Left ventricle myocardium inferior (tissue), 1 donor: ENCODE results near the gene PSMD8. TPM values are rescaled to one million over a fixed set of nuclear protein-coding genes. Genes with fewer than 3 reads are reported as not detected.
A peak's percentile ranks its signal among the peaks of the same experiment; 100 is the strongest.

Source experiments
- DNase-seq: peaks from one replicate; pipeline ENCODE4 v3.0.0-alpha.2; 2020
- H3K27ac ChIP-seq: fragments of 200-600 bp; replicated peaks from 2 replicates; pipeline ENCODE4 v1.8.0; 2021
- H3K27me3 ChIP-seq: fragments of 200-600 bp; 2 replicates; pipeline ENCODE4 v1.8.0; 2021; ENCODE audit warnings: low read depth
- H3K36me3 ChIP-seq: fragments of 200-600 bp; 2 replicates; pipeline ENCODE4 v1.8.0; 2021
- H3K4me1 ChIP-seq: fragments of 200-600 bp; 2 replicates; pipeline ENCODE4 v1.8.0; 2021
- H3K4me3 ChIP-seq: fragments of 200-600 bp; 2 replicates; pipeline ENCODE4 v1.8.0; 2021; ENCODE audit warnings: mild to moderate bottlenecking, moderate library complexity
- H3K9me3 ChIP-seq: fragments of 200-600 bp; replicated peaks from 2 replicates; pipeline ENCODE4 v1.8.0; 2021
- intact Hi-C: fragments of 100-400 bp; cut with micrococcal nuclease; formaldehyde crosslinking; loops from one replicate; pipeline ENCODE4 v1.11.0; 2022
- total RNA-seq: library from RNA; stranded (reverse); fragmentation: NEBNext Ultra II Directional; extraction: Animal tissue kit (Norgen Biotek cat#: 25700); gene quantifications from one replicate; pipeline ENCODE4 v1.2.1, GENCODE V29; 2021
- TF ChIP-seq, protein P1 (sequence below): fragments of 200-600 bp; IDR thresholded peaks from 2 replicates; pipeline ENCODE4 v1.8.0; 2021; ENCODE audit warnings: antibody characterized with exemption, mild to moderate bottlenecking, borderline replicate concordance
- donor health status: DM: no; HTN: yes; CAD: no; lungs with severe emphysema.

The PSMD8 gene
- total RNA-seq, 1 donor from 2014 or later, result 349 TPM

DNA sequence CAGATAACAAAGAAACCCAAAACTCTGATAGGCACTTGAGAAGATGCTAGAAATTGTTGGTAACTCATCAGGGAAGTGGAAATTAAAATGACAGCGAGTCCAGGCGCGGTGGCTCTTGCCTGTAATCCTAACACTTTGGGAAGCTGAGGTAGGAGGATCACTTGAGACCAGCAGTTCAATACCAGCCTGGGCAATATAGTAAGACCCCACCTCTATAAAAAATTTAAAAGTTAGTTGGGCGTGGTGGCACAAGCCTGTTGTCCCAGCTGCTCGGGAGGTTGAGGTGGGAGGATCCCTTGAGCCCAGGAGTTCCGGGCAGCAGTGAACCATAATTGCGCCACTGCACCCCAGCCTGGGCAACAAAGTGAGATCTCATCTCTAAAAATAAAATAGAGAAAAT is 56.6 kb downstream of the PSMD8 start:
- Histone ChIP-seq H3K4me3 (no peak overlapping the region), H3K9me3 (no peaks in the 10 kb centered on the region), H3K27me3 (peaks cover 53% of the 10 kb centered on the region), H3K36me3 (no peaks in the 10 kb centered on the region), H3K4me1 (peaks cover 8% of the 10 kb centered on the region), H3K27ac (no peak overlapping the region)
- intact Hi-C loops, result no loop called here
- TF ChIP-seq, protein P1, sequence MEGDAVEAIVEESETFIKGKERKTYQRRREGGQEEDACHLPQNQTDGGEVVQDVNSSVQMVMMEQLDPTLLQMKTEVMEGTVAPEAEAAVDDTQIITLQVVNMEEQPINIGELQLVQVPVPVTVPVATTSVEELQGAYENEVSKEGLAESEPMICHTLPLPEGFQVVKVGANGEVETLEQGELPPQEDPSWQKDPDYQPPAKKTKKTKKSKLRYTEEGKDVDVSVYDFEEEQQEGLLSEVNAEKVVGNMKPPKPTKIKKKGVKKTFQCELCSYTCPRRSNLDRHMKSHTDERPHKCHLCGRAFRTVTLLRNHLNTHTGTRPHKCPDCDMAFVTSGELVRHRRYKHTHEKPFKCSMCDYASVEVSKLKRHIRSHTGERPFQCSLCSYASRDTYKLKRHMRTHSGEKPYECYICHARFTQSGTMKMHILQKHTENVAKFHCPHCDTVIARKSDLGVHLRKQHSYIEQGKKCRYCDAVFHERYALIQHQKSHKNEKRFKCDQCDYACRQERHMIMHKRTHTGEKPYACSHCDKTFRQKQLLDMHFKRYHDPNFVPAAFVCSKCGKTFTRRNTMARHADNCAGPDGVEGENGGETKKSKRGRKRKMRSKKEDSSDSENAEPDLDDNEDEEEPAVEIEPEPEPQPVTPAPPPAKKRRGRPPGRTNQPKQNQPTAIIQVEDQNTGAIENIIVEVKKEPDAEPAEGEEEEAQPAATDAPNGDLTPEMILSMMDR, result no peak
- no peak for DNase-seq

DNA sequence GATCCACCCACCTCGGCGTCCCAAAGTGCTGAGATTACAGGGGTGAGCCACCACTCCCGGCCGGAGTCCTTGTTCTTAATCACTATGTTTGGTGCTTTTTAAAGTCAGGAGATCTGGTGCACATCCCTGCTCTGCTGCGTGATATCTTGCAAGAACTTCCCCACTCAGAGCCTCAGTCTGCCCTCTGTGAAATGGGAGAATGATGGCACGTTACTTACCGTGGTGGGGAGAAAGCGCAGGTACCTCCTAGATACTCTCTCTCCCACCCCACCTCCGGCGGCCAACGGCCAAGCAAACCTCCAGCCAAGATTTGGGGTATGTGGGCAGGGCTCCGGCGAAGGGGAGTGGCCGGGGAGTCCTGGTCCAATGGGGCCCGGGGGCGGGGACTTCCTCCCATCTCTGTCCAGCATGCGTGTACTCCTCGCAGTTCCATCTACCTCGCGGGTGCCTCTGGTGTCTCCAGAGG is 58.9 kb downstream of the PSMD8 start, which contains the start of gene RYR1:
Gene RYR1, plus strand, starts transcription at position 424 of the 466 bp plus-strand sequence. CDS start 139 bp downstream, outside the sequence.
- TF ChIP-seq, protein P1, result no peak
- Histone ChIP-seq H3K27me3 (peaks cover 68% of the 10 kb centered on the region), H3K4me1 (peaks cover 5% of the 10 kb centered on the region), H3K27ac (no peak within 1 kb of the TSS), H3K9me3 (no peaks in the 10 kb centered on the region), H3K36me3 (no peaks in the 10 kb centered on the region), H3K4me3 (peak within 1 kb of the TSS; percentile 36)
- peak; percentile 67 for DNase-seq
- intact Hi-C loops, result no loop called here

Other genes with a start within 250 kb of the PSMD8 start
- gene DPF1, start 150.3 kb upstream of the PSMD8 start, total RNA-seq, result 0.49 TPM
- gene PPP1R14A, start 118.2 kb upstream of the PSMD8 start, total RNA-seq, result 33.3 TPM
- 6.8 TPM for gene SPINT2, start 110.0 kb upstream of the PSMD8 start, total RNA-seq
- gene C19orf33, start 70.3 kb upstream of the PSMD8 start, total RNA-seq, result 1.6 TPM
- 33.0 TPM for gene YIF1B, start 58.6 kb upstream of the PSMD8 start, total RNA-seq
- 4.2 TPM for gene KCNK6, start 54.7 kb upstream of the PSMD8 start, total RNA-seq
- gene CATSPERG, start 38.7 kb upstream of the PSMD8 start, total RNA-seq, result 1.4 TPM
- gene GGN, start 13.5 kb downstream of the PSMD8 start, total RNA-seq, result not detected
- 0.71 TPM for gene SPRED3, start 14.1 kb downstream of the PSMD8 start, total RNA-seq
- gene FAM98C, start 28.5 kb downstream of the PSMD8 start, total RNA-seq, result 11.5 TPM
- 1.5 TPM for gene RASGRP4, start 51.6 kb downstream of the PSMD8 start, total RNA-seq
- 0.74 TPM for gene RYR1, start 59.1 kb downstream of the PSMD8 start, total RNA-seq
- gene MAP4K1, start 243.4 kb downstream of the PSMD8 start, total RNA-seq, result 1.6 TPM
- 598 TPM for gene EIF3K, start 244.6 kb downstream of the PSMD8 start, total RNA-seq